Testis (tissue), 3 donors: ENCODE data around the gene TRIP12. TPM values are rescaled to one million over a fixed set of nuclear protein-coding genes. Genes with fewer than 3 reads are reported as not detected.
"Not testable (repeated sequence)": the region's sequence is repeated elsewhere in the genome, so short reads cannot be mapped to it uniquely, and the experiment has no call there.

ENCODE experiments used
- DNase-seq: peaks from one replicate; pipeline ENCODE4 v3.0.0-alpha.2; 2019
- H3K27ac ChIP-seq, 2 donors: fragments of 200-600 bp; sonication (generic); one replicate each; pipeline ENCODE4 v1.5.1; 2019
- H3K27me3 ChIP-seq: fragments of 200-600 bp; sonication (generic); one replicate; pipeline ENCODE4 v1.5.1; 2019
- H3K36me3 ChIP-seq: fragments of 200-600 bp; sonication (generic); one replicate; pipeline ENCODE4 v1.5.1; 2017; ENCODE audit warnings: low read depth; ENCODE audit errors: missing control alignments
- H3K4me1 ChIP-seq: fragments of 200-600 bp; sonication (generic); one replicate; pipeline ENCODE4 v1.5.1; 2019
- H3K4me3 ChIP-seq, 2 donors: fragments of 200-600 bp; sonication (generic); one replicate each; pipeline ENCODE4 v1.5.1; 2017 to 2019
- H3K9me3 ChIP-seq: fragments of 200-600 bp; sonication (generic); one replicate; pipeline ENCODE4 v1.5.1; 2017
- POLR2A ChIP-seq: fragments of 450-650 bp; IDR thresholded peaks from one replicate; pipeline ENCODE4 v1.6.1; 2017; ENCODE audit warnings: antibody characterized with exemption, mild to moderate bottlenecking, moderate library complexity
- WGBS, 2 donors: methylation state at CpG; one replicate each; pipeline ENCODE4 v1.1.5; 2018; 5-methylcytosine and 5-hydroxymethylcytosine counted together
- intact Hi-C: fragments of 100-400 bp; cut with DNase I; formaldehyde crosslinking; loops from one replicate; pipeline ENCODE4 v1.15.1; 2023; ENCODE audit warnings: low total_unique reads
- polyA plus RNA-seq: library from polyadenylated mRNA; stranded (reverse); fragments of 350-450 nt; fragmentation: Illumina TruSeq; extraction: RNeasy Lipid Tissue Mini Kit (QIAGEN cat#74804); gene quantifications from one replicate; pipeline ENCODE4 v1.2.3, GENCODE V29; 2014; ENCODE audit warnings: low read depth, low replicate concordance; ENCODE audit not compliant: insufficient read depth
- total RNA-seq, 2 donors: library from RNA; depleted of rRNA; stranded (reverse); fragments of >200 nt; gene quantifications; one replicate each; pipeline ENCODE4 v1.2.3, GENCODE V29; 2016
- TF ChIP-seq, protein P1 (sequence below), 3 experiments: fragments of 450-650 bp in 2 of 3; fragments of 200-600 bp in 1 of 3; sonication (generic) in 1 of 3; IDR thresholded peaks; one replicate each; pipeline ENCODE4 v1.5.1; 2016 to 2019; ENCODE audit warnings: antibody characterized with exemption in 3 of 3, mild to moderate bottlenecking in 2 of 3, moderate library complexity in 1 of 3

Gene TRIP12
- total and polyA plus RNA-seq, 3 donors from 2014 or later, result 342 to 443 (median 373) TPM

DNA sequence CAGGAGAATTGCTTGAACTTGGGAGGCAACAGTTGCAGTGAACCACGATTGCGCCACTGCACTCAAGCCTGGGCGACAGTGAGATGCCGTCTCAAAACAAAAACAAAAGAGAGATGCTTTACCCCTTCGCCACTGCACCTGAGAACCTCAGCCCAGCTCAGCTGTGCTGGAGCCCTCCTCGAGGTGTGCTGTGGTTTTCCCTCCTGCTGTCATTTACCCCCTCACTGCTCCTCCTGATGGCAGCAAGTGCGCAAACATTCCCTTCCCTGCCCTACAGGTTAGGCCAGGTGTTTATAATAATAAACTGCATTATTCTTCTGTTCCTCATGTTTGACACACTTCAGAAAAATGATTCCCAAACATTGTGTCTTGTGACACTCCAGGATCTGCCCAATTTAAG lies 8.8 kb upstream of the TRIP12 start:
- TF ChIP-seq POLR2A, result no peak
- TF ChIP-seq, protein P1, sequence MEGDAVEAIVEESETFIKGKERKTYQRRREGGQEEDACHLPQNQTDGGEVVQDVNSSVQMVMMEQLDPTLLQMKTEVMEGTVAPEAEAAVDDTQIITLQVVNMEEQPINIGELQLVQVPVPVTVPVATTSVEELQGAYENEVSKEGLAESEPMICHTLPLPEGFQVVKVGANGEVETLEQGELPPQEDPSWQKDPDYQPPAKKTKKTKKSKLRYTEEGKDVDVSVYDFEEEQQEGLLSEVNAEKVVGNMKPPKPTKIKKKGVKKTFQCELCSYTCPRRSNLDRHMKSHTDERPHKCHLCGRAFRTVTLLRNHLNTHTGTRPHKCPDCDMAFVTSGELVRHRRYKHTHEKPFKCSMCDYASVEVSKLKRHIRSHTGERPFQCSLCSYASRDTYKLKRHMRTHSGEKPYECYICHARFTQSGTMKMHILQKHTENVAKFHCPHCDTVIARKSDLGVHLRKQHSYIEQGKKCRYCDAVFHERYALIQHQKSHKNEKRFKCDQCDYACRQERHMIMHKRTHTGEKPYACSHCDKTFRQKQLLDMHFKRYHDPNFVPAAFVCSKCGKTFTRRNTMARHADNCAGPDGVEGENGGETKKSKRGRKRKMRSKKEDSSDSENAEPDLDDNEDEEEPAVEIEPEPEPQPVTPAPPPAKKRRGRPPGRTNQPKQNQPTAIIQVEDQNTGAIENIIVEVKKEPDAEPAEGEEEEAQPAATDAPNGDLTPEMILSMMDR (IDR thresholded peaks at IDR 0.05), result no peak
- Histone ChIP-seq H3K9me3 (no peaks in the 10 kb centered on the region), H3K27me3 (no peaks in the 10 kb centered on the region), H3K36me3 (no peaks in the 10 kb centered on the region), H3K4me3 (no peak overlapping the region), H3K27ac (no peak overlapping the region), H3K4me1 (no peaks in the 10 kb centered on the region)
- DNase-seq, result no peak
- WGBS, 2 donors, result 89 to 90% methylated on average over 7 of the region's 7 CpGs
- intact Hi-C loops, result no loop called here

DNA sequence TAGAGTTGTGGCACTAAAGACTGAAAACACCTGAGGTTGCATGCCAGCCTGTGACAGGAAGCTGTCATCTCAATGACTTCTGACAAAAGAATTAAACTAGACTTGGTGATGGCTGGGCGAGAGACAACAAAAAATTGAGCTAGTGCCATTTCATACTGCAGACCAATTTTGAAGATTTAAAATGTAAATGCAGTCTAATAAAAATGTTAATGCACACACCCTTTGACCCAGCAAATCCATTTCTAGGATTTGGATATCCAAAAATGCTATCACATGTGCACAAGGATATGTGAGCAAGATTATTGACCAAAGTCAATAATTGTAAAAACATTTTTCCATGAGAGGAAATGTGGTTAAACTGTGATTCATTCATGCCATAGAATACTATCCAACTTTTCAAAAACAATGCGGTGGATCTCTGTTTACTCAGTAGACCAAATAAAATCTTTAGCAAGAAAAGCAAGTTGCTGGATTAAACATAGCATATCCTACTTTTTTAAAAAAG lies 6.1 kb upstream of the TRIP12 start:
- H3K9me3 ChIP-seq, result no peaks in the 10 kb centered on the region
- H3K36me3 ChIP-seq, result no peaks in the 10 kb centered on the region
- no peak for DNase-seq
- H3K4me3 ChIP-seq, result no peak overlapping the region
- intact Hi-C loops, result no loop called here
- 88 to 95% methylated on average over 2 of the region's 2 CpGs for WGBS, 2 donors
- H3K27ac ChIP-seq, result no peak overlapping the region
- no peaks in the 10 kb centered on the region for H3K4me1 ChIP-seq
- TF ChIP-seq, protein P1 (IDR thresholded peaks at IDR 0.05), result no peak
- TF ChIP-seq POLR2A, result no peak
- no peaks in the 10 kb centered on the region for H3K27me3 ChIP-seq

DNA sequence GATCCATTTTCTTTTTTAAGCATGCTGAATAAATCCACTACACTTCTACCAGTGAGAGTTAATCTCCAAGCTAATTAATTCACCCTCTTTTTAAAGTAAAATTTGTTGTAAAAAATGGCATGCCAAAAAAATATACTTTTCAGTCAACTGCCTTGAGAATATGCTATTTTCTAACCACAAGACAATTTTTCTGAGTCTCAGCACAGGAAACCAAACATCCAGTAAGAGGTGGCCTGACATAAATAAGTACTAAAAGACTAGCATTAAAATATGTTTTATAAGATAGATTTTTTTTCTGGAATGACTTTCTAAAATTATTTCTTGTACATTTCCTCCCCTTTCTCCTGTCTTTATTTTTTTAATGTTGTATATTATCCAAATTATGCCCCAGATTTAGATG lies 3.4 kb upstream of the TRIP12 start:
- no peak overlapping the region for H3K27ac ChIP-seq
- no peaks in the 10 kb centered on the region for H3K9me3 ChIP-seq
- TF ChIP-seq, protein P1 (IDR thresholded peaks at IDR 0.05), result no peak
- TF ChIP-seq POLR2A, result no peak
- H3K27me3 ChIP-seq, result no peaks in the 10 kb centered on the region
- peaks cover 3% of the 10 kb centered on the region for H3K4me1 ChIP-seq
- no peak for DNase-seq
- H3K36me3 ChIP-seq, result no peaks in the 10 kb centered on the region
- intact Hi-C loops, result no loop called here
- H3K4me3 ChIP-seq, result no peak overlapping the region

DNA sequence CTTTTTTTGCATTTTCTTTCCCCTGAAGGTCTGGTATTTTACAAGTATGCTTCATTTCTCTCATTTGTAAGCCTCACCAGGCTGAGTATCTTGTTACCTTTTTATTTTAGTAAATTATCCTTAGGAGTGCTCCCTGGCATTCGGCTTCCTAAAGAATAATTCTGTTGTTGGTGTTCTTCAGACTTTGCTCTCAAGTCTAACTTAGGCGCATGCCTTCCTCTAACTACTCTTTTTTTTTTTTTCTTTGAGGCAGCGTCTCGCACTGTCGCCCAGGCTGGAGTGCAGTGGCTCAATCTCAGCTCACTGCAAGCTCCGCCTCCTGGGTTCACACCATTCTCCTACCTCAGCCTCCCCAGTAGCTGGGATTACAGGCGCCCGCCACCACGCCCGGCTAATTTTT lies 2.7 kb upstream of the TRIP12 start:
- 68 to 75% methylated on average over 10 of the region's 10 CpGs for WGBS, 2 donors
- DNase-seq, intact Hi-C loops: not testable (repeated sequence)

DNA sequence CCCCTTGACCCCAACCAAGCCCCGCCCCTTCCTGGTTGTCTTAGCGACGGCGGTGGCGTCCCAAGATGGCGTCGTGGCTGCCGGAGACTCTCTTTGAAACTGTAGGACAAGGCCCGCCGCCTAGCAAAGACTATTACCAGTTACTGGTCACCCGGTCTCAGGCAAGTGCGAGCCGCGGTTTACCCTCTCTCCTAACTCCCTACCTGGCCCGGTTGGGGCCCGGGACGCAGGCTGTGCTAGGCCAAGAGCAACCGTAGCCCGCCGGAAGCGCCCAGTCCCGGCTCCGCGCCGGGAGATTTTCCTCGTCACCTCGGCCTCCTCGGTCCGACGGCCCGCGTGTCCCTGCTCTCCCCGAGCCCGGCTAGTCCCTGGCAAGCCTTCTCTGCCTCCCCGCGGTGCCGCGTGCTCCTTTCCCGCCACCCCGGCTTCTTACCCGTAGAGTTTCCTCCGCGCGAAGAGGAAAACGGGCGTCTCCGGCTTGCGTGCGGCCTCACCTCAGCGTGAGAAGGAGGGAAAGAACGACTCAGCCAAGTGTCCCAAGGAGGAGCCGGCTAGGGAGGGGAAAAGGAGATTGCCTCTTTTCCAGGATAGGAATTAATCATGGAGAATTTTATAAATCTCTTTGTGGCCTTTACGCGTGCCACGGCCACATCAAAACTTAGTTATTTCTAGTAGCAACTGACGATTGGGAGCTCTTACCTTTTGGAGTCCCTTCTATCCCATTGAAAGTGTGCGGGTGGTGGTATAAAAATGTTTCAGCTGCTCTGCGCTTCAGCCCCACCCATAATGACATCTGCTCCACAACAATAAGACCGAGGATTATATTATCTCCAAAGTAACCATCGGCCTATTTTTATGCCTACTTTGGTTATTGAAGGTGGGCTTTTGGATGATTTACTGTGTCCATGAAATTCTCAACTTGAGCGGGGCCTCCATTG lies 909 bp upstream of the TRIP12 start, which contains the start of gene FBXO36:
Gene FBXO36, plus strand, starts transcription at position 55 of the 938 bp plus-strand sequence. Its CDS starts 11 bp downstream, at position 66.
- Histone ChIP-seq H3K4me1 (peaks cover 5% of the 10 kb centered on the region), H3K27ac (peak within 1 kb of the TSS; percentile 99), H3K4me3 (peak within 1 kb of the TSS; percentile 91 to 92), H3K36me3 (no peaks in the 10 kb centered on the region), H3K27me3 (no peaks in the 10 kb centered on the region), H3K9me3 (no peaks in the 10 kb centered on the region)
- intact Hi-C loops, result no loop called here
- WGBS, 2 donors, result 1% methylated on average over 46 to 61 of the region's 61 CpGs
- peak; percentile 94 for DNase-seq
- TF ChIP-seq, protein P1 (IDR thresholded peaks at IDR 0.05), result no peak
- no peak for TF ChIP-seq POLR2A

More for the DNA sequence above, 2.7 kb upstream of the TRIP12 start:
- not testable (repeated sequence) for H3K9me3 ChIP-seq, H3K27ac ChIP-seq, H3K4me1 ChIP-seq, H3K4me3 ChIP-seq, H3K36me3 ChIP-seq, H3K27me3 ChIP-seq
